Activated T-cell treated with anti-CD3 and anti-CD28 coated beads, Interleukin-2, amount 50 U/mL, for 4 hours (primary cell): ENCODE measurements around the gene AUTS2. TPM values are rescaled to one million over a fixed set of nuclear protein-coding genes. Genes with fewer than 3 reads are reported as not detected.

Experiments
- ATAC-seq, 2 donors: fragments of 200-7000 bp; cut with Tn5 transposase; one replicate each; pipeline ENCODE4 v1.10.0; 2021
- DNase-seq: peaks from one replicate; pipeline ENCODE4 v3.0.0-alpha.2; 2020
- H3K27me3 Mint-ChIP-seq: one replicate; pipeline ENCODE4 v1.8.0; 2021; ENCODE audit warnings: low read depth, mixed read lengths
- H3K36me3 Mint-ChIP-seq: one replicate; pipeline ENCODE4 v1.8.0; 2022; ENCODE audit warnings: mixed read lengths; ENCODE audit not compliant: insufficient read depth
- H3K4me1 Mint-ChIP-seq: one replicate; pipeline ENCODE4 v1.8.0; 2021; ENCODE audit warnings: low read depth, mixed read lengths
- H3K4me3 Mint-ChIP-seq: one replicate; pipeline ENCODE4 v1.8.0; 2021; ENCODE audit warnings: mild to moderate bottlenecking, moderate library complexity, mixed read lengths
- H3K9me3 Mint-ChIP-seq: one replicate; pipeline ENCODE4 v1.8.0; 2021; ENCODE audit warnings: mixed read lengths
- total RNA-seq, 3 donors: library from RNA; stranded (reverse); gene quantifications; one replicate each; pipeline ENCODE4 v1.2.1, GENCODE V29; 2021

Gene AUTS2
- total RNA-seq, 3 donors from 2014 or later = 1.4 to 4.4 (median 2.8) TPM

DNA sequence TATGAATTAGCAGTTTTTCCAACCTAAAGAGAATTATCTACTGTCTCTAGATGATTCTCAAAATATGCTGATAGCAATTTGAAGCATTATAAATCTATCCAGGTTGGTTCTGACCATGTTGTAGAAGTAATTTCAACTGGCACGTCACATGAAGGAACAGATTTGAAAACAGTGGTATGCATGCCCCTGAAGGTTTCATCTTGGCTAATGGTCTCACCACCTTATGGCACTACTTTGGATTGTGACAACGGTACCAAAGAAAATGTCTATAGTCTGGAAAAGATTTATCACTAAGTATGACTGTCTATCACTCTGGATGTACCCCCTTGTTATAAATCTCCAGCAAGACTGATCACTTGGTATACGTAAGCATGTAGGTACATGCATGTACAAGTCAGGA is 810.6 kb downstream of the AUTS2 start:
- H3K4me1 Mint-ChIP-seq = peaks cover 2% of the 10 kb centered on the region
- DNase-seq (no peak), ATAC-seq (no peak)
- H3K9me3 Mint-ChIP-seq = no peaks in the 10 kb centered on the region
- H3K36me3 Mint-ChIP-seq = no peaks in the 10 kb centered on the region
- no peaks in the 10 kb centered on the region for H3K27me3 Mint-ChIP-seq
- H3K4me3 Mint-ChIP-seq = no peak overlapping the region

DNA sequence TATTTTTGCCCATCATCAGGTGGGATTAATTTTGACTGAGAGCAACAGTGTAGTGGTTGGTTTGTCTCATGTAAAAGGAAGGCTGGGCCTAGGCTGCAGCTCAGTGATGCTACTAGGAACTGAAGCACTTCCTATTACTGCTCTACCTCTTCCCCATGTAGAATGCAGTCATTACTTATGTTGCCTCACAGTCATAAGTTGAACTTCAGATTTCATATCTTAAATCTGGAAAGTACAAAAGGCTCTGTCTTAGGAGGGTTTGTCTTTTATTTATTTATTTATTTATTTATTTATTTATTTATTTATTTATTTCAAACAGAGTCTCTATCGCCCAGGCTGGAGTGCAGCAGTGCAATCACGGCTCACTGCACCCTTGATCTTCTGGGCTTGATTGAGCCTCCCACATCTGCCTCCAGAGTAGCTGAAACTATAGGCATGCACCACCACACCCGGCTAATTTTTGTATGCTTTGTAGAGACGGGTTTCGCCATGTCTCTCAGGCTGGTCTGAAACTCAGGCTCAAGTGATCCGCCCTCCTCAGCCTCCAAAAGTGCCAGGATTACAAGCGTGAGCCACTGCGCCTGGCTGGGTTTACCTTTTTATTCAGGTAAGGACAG is 812.0 kb downstream of the AUTS2 start:
- H3K27me3 Mint-ChIP-seq = no peaks in the 10 kb centered on the region
- H3K36me3 Mint-ChIP-seq = no peaks in the 10 kb centered on the region
- peaks cover 2% of the 10 kb centered on the region for H3K4me1 Mint-ChIP-seq
- ATAC-seq (no peak), DNase-seq (no peak)
- H3K4me3 Mint-ChIP-seq = no peak overlapping the region
- H3K9me3 Mint-ChIP-seq = no peaks in the 10 kb centered on the region

DNA sequence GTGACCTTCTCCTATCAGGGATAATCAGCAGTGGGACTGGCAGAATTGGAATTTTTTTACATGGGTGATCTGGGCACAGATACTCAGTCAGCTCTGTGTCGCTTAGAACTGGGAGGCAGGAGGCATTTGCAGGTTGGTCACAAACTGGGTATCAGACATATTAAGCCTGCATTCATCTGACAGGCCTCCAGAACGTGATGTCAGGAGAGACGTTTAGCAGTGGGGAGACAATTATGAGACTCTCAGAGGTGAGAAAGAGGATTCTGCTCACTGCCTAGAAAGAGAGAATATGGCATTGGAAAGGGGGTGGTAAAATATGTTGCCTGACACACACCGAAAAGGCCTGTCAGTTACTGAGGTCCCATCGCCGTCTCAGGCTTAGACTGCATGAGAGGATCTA is 816.1 kb downstream of the AUTS2 start:
- no peaks in the 10 kb centered on the region for H3K36me3 Mint-ChIP-seq
- no peak overlapping the region for H3K4me3 Mint-ChIP-seq
- no peaks in the 10 kb centered on the region for H3K27me3 Mint-ChIP-seq
- no peak for DNase-seq
- no peaks in the 10 kb centered on the region for H3K4me1 Mint-ChIP-seq
- H3K9me3 Mint-ChIP-seq = no peaks in the 10 kb centered on the region
- ATAC-seq = no peak

DNA sequence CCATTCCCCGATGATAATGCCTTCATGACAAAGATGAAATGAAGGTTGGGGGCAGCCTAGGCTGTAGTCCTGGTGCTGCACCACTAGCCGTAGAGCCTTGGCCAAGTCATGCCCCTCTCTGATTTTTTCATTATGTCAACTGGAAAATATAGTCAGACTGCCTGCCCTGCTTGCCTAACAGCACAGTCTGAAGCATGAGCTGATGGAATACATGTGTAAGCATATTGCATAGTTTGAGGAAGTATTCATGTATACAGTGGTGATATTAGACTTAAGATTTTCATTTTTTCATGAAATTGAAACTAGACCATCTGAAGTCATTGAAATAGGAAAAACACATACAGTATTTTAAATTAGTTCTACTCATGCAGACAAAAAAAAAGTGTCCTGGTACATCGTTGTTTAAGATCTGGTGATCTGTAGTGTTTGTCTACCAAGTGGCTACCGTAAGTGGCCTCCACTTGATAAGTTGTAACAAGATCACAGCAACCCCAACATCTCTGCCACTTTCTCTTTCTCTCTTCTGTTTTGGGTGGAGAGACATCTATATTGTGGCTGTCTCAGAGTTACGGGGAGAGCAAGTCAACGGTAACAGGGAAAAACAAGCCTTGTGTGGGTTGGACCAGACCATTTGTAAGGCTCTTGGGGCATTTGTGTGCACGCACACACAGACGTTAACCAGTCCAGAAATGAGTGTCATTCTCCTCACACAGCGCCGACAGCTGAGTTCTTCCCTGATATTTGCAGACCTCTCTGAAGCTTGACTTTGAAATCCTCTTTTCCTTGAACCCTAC is 817.1 kb downstream of the AUTS2 start:
- H3K4me3 Mint-ChIP-seq = no peak overlapping the region
- no peaks in the 10 kb centered on the region for H3K36me3 Mint-ChIP-seq
- H3K4me1 Mint-ChIP-seq = no peaks in the 10 kb centered on the region
- H3K27me3 Mint-ChIP-seq = no peaks in the 10 kb centered on the region
- no peaks in the 10 kb centered on the region for H3K9me3 Mint-ChIP-seq
- ATAC-seq (no peak), DNase-seq (no peak)

GRCh38 chr7:70416347-70416985 is 818.2 kb downstream of the AUTS2 start:
- Mint-ChIP-seq H3K9me3 (no peaks in the 10 kb centered on the region), H3K36me3 (no peaks in the 10 kb centered on the region), H3K27me3 (no peaks in the 10 kb centered on the region), H3K4me1 (no peaks in the 10 kb centered on the region), H3K4me3 (no peak overlapping the region)
- DNase-seq (no peak), ATAC-seq (no peak)

- H3K36me3 Mint-ChIP-seq = no peaks in the 10 kb centered on the region
- DNase-seq (no peak), ATAC-seq (no peak)
- no peaks in the 10 kb centered on the region for H3K27me3 Mint-ChIP-seq
- H3K4me1 Mint-ChIP-seq = no peaks in the 10 kb centered on the region
- H3K4me3 Mint-ChIP-seq = no peak overlapping the region
- H3K9me3 Mint-ChIP-seq = no peaks in the 10 kb centered on the region
These were observed 818.8 kb downstream of the AUTS2 start for GRCh38 chr7:70416986-70417655.

- Mint-ChIP-seq H3K9me3 (no peaks in the 10 kb centered on the region), H3K27me3 (no peaks in the 10 kb centered on the region), H3K36me3 (no peaks in the 10 kb centered on the region), H3K4me1 (no peaks in the 10 kb centered on the region), H3K4me3 (no peak overlapping the region)
- ATAC-seq = no peak
- DNase-seq = no peak
These were observed 821.5 kb downstream of the AUTS2 start for GRCh38 chr7:70419526-70420380.

DNA sequence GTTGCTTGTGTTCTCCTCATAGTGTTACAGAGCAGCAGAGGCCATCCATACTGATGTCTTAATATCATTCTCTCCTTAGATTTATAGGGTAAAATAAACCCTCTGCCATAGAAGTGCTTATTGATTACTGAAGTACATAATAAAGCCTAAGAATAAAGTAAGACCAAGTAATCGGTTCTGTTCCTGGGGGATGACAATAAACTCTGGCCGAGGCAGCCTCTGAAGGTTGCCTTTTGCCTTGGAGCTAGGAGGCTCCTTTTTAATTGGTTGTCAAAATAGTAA is 822.0 kb downstream of the AUTS2 start:
- H3K4me3 Mint-ChIP-seq = no peak overlapping the region
- H3K4me1 Mint-ChIP-seq = no peaks in the 10 kb centered on the region
- H3K9me3 Mint-ChIP-seq = no peaks in the 10 kb centered on the region
- no peaks in the 10 kb centered on the region for H3K36me3 Mint-ChIP-seq
- no peak for ATAC-seq
- no peak for DNase-seq
- H3K27me3 Mint-ChIP-seq = no peaks in the 10 kb centered on the region

DNA sequence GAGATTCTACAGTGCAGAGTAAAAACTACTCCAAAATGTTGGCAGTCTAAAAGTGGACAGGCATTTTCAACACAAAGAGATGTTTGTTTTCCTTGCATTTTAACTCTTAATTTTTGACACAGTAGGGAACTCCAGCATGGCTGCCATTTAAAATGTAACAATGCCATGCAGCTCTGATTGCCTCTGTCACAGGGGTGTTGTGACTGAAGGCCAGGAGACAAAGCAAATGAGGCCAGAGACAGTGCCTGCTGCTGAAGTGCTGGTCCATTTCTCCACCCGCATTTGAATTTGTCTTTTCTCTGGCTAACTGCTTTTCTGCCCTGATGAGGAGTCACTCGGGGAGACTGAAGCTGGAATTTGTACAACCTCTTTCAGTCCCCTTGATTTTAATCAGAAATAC is 823.0 kb downstream of the AUTS2 start:
- ATAC-seq (no peak), DNase-seq (no peak)
- Mint-ChIP-seq H3K9me3 (no peaks in the 10 kb centered on the region), H3K36me3 (no peaks in the 10 kb centered on the region), H3K27me3 (no peaks in the 10 kb centered on the region), H3K4me1 (no peaks in the 10 kb centered on the region), H3K4me3 (no peak overlapping the region)

DNA sequence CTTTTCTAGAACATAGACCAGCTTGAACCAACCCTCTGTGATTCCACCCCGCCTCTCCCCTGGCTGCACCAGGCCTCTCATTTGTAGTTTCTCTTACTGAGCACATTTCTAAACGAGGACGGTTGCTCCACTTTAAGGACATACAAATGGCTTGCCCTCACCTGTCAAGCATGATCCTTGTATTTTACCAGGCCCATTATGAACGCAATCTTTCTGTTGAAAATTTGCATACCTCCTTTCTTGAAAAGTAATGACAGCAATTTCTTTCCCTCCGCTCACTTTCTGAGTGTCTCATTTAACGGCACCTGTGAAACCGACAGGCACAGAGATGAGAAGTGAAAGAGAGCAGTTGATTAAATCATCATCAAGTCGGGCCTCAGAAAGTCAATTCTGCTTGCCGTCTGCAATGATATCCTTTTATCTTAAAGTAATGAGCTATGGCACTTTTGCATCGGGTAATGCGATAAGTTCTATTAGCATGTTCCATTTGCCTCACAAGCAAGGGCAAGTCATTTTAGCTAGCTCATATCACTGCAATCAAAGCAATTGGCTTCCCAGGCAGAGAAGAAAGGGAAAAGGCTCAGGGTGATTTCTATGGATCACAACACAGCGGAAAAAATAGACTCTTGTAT is 828.1 kb downstream of the AUTS2 start:
- Mint-ChIP-seq H3K27me3 (no peaks in the 10 kb centered on the region), H3K9me3 (no peaks in the 10 kb centered on the region), H3K4me3 (no peak overlapping the region), H3K36me3 (no peaks in the 10 kb centered on the region), H3K4me1 (no peaks in the 10 kb centered on the region)
- ATAC-seq (no peak), DNase-seq (no peak)

DNA sequence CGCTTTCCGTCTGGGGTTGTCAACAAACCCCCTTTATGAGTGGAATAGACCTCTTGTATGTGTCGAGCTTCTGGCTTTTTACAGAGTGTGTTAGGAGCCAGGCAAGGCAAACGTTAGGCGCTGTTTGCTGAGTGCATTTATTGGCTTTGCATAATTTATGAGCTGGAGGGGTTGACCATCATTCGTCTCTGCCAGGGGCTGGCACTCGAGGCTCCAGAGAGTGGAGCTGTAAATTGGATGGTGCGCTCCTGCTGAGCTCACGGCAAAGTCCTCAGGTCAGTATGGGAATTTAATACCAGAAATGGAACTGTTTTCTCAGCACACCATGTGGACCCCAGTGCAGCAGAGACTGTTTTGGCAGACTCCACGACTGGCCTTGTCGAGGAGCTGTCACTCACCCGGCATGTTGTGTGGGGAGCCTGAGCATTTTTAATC is 834.3 kb downstream of the AUTS2 start:
- Mint-ChIP-seq H3K27me3 (no peaks in the 10 kb centered on the region), H3K4me3 (no peak overlapping the region), H3K36me3 (no peaks in the 10 kb centered on the region), H3K4me1 (peaks cover 4% of the 10 kb centered on the region), H3K9me3 (no peaks in the 10 kb centered on the region)
- DNase-seq (no peak), ATAC-seq (no peak)

DNA sequence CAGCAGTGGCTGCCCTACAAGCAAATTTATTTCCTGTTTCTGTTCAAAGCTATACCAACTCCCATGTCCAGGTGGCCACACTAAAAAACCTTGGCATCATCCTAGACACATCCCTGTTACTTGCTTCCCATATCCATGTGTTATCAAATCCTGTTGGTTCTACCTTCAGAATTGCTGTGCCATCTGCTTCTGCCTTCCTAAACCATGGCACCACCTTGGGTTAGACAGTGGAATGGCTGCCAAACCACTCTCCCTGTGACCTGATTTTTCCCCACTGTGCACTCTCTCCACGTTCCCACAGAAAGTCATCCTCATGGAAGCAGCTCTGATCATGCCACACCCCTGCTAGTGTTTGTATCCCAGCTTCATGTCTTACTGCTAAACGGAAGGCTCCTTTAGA is 836.1 kb downstream of the AUTS2 start:
- H3K9me3 Mint-ChIP-seq = no peaks in the 10 kb centered on the region
- H3K36me3 Mint-ChIP-seq = no peaks in the 10 kb centered on the region
- DNase-seq = no peak
- no peak overlapping the region for H3K4me3 Mint-ChIP-seq
- no peak for ATAC-seq
- H3K4me1 Mint-ChIP-seq = peaks cover 4% of the 10 kb centered on the region
- no peaks in the 10 kb centered on the region for H3K27me3 Mint-ChIP-seq

DNA sequence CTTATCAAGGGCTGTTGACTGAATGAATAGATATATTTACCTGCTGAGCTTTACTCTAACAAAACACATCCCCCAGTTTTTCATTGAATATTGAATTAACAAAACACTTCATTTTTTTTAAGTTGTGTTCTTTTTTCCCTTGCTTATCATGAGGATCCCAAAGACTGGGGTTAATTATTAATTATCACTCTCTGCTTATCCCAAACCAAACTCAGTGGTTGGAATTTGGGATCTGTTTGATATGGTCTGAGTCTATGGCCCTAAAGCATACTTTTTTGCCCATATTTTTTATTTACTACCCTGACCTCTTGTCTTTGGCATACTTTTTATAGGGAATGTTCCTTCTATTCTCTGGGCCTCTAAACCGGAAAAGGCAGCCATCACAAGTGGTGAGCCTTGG is 836.5 kb downstream of the AUTS2 start:
- peaks cover 4% of the 10 kb centered on the region for H3K4me1 Mint-ChIP-seq
- no peak overlapping the region for H3K4me3 Mint-ChIP-seq
- H3K9me3 Mint-ChIP-seq = no peaks in the 10 kb centered on the region
- no peaks in the 10 kb centered on the region for H3K27me3 Mint-ChIP-seq
- H3K36me3 Mint-ChIP-seq = no peaks in the 10 kb centered on the region
- ATAC-seq (no peak), DNase-seq (no peak)

DNA sequence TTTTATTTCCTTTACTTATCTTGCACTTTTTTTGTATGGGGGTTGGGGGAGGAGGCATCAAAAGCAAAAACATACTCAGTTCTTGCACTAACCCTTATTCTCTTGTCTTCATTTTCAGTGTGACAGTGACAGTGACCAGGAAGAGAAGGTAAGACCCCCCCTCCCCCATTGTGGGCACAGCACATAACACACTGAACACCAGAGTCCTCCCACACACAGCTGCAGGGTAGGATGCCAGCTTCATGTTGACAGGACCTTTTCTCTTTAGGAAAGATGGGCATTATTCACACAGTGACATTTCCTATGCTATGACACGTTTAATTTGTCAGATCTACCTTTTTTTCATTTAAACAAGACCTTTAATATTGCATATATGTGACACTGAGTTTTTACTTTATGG is 837.4 kb downstream of the AUTS2 start:
- peaks cover 4% of the 10 kb centered on the region for H3K4me1 Mint-ChIP-seq
- ATAC-seq = no peak
- no peak for DNase-seq
- H3K27me3 Mint-ChIP-seq = no peaks in the 10 kb centered on the region
- no peak overlapping the region for H3K4me3 Mint-ChIP-seq
- no peaks in the 10 kb centered on the region for H3K9me3 Mint-ChIP-seq
- no peaks in the 10 kb centered on the region for H3K36me3 Mint-ChIP-seq
